KG1 (cell line): ENCODE results near the gene OR6B1.

ENCODE experiments used
- DNase-seq: peaks from one replicate; lab custom pipeline; 2025; lab: John Stamatoyannopoulos, UW

Gene OR6B1

DNA sequence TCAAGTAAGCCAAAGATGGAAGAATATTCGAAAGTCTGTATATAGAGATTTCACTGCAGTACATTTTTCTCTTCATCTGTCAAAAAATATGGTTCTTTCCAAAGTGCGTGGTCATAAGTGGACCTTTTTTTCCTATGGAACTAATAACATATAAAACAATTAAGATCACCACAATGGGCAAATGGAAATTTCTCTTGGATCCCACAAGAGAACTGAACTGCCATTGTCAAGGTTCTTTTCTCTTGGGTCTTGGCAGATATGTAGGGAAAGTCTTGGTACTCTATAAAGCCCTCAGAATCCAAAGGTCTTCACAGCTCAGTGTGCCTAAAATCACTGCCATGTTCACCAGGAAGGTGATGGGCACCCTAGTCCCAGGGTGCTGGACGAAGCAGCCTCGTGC is at the start of gene OR6B1:
TSS of gene OR6B1 (plus strand) at position 301 of the 400 bp plus-strand sequence. CDS start 3,677 bp downstream, outside the sequence.
- DNase-seq: no peak

DNA sequence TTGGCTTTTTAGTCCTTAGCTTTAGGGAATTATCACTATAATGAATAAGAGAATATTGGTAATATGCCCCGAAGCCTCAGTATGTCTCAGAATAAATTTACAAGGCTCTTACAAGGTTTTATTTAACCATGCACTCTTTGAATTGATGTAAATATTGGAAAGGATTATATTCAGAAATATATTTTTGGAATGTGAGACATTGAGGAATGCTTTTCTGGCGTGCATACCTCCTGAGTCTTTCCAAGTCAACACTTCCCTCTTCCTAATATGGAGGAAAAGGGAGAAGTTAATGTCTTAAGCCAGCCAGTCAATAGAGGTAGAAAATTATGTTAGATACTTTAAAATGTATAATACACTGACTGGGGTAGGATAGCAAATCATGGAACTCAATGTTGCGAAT is 46.7 kb upstream of the OR6B1 start:
- no peak for DNase-seq

DNA sequence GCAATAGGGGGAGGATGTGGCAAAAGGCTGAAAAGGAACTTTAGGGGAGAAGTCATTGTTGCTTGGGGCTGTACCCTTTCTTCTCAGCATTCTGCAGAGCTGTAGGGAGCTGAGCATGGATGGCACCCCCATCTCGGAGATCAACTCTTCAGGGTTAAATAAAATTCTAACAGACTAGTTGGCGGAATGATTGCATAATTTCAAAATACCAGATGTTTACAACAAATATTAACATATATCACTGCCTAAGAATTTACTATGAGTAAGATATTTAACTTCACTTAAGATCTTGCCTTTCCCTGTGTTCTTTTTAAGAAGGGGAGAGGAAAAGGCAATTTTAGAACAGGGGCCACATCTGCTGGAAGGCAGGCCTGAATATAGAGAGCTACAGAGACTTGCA is 46.0 kb upstream of the OR6B1 start:
- DNase-seq: no peak

DNA sequence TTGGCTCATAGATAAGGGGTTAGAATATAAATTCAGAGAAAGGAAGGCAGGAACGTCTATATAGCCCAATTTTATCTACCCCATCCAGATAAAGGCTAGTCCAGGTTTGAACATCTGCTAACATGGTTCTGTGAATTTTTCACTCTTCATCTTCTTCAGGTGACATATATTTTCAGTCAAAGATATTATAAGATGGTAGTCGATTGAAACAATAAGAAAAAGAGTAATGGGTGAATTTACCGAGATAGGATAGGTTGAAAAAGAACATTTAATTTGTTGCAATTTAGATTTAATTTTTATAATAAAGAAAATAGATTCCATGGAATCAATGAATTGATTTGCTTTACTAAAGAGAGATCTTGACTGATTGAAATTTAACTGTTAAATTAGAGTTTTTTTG is 45.6 kb upstream of the OR6B1 start, which contains the start of gene OR2F1:
TSS of gene OR2F1 (plus strand) at position 301 of the 400 bp plus-strand sequence. CDS start 5,127 bp downstream, outside the sequence.
- no peak for DNase-seq

DNA sequence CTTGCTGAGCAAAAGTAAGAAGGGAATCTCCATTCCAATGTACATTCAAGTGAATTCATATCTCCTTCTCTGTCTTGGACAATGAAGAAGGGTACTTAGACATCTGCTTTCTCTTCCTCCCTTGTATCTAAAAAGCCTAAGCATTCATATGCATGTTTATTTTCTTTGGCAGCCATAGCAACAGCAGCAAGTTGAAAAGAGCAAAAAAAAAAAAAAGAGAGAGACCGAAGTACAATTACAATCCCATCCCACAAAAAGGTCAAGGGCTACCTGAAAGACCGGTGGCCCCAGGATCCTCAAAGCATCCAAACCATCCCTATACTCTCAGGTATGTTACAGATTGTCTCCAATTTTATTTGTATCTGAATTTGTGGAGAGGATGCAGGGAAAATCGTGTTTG is 41.3 kb upstream of the OR6B1 start:
- DNase-seq: no peak

DNA sequence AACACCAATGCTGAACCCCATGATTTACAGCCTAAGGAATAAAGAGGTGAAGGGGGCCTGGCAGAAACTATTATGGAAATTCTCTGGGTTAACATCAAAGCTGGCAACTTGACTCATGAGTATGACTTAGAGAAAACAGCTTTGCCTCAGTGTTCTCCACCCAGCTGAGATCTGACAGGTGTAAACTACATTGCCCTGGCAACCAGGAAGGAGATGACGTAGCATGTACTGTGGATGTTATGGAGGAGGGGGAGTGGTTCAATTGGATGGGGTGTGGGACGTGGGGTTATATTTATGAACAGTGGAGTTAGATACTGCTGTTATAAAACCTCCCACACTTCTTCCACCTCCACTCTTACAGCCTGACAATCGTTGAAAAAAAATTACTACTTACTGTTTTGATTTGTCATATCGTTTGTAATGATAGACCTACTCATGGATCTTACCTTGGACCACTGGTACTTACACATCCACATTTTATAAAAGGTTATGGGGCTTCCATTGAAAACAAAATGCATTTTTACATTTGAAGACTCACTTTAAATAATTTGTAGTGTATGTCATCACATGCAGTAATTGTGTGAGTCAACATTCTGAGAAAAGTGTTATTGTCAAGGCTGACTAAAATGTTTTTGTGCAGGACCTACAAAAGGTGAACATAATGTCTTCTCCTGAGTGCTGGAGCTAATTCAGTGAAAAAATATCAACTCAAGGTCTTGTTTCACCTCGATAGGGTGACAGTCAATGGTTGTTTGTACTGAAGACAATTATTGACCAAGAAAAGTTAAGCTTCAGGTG is 39.1 kb upstream of the OR6B1 start:
- DNase-seq: no peak

DNA sequence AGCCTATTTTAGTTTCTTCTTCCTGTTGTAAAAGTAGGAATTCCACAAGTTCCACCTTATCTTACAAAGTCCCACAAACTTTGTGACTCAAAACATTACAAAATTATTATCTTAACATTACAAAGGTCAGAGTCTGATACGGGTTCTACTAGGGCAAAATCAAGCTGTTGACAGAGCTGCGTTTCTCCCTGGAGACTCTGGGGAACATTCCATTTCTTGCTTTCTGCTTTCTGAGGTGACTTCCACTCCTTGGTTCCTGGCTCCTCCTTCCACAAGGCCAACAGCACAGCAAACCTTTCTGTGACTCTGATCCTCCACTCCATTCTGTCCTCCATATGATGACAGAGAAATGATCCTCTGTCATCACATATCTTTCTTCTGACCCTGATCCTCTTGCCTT is 34.8 kb upstream of the OR6B1 start:
- no peak for DNase-seq

DNA sequence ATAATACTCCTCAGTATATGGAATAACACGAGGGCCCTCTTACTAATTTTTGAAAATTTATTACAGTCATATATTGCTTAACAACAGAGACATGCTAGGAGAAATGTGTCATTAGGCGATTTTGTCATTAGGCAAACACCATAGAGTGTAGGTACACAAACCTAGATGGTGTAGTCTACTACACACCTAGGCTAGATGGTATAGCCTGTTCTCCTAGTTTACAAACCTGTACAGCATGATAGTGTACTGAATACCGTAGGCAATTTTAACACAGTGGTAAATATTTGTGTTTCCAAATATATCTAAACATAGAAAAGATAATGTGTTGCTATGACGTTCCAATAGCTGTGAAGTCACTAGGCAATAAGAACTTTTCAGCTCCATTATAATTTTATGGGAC is 32.7 kb upstream of the OR6B1 start:
- DNase-seq: no peak

DNA sequence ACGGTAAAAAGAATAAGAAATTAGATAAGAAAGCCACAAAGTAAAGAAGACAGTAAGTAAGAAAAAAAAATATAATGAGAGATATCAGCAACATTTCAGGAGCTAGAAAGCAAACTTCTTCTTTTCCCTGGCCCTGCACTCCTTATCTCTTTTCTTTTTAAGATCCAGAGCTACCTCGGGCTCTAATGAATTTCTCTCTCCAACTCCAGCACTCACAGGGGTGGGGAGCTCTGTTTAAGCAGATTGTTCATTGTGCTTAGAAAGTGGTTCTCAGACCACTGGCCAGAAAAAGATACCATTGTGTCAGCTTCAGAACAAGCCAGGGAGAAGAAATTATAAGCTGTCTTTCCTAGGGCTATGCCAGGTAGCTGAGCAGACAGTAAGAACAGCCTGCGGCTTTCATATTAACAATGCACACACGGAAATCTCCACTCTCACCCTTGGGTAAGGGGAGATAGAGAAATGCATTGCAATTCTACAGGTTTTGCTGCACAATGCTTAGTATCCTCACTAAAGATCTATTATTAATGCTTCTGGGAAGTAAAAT is 26.2 kb upstream of the OR6B1 start:
- DNase-seq: no peak

DNA sequence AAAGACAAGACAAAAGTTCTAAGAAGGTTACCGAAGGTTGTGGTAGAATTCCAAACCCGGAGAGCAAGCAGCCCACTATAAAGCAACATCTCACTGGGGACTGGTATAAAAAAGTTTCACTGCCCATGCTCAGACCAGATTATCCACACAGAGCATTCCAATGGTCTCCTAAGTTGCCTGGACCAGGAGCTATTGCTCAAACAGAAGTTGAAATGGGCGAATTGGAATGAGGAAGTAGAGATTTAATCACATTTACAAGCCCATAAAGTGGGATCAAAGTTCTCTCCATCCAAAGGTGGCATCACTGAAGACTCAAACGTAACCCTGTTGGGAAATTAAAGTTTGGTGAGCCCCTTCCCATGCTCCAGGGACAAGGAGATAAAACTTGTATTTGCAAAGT is 25.7 kb upstream of the OR6B1 start:
- DNase-seq: no peak

DNA sequence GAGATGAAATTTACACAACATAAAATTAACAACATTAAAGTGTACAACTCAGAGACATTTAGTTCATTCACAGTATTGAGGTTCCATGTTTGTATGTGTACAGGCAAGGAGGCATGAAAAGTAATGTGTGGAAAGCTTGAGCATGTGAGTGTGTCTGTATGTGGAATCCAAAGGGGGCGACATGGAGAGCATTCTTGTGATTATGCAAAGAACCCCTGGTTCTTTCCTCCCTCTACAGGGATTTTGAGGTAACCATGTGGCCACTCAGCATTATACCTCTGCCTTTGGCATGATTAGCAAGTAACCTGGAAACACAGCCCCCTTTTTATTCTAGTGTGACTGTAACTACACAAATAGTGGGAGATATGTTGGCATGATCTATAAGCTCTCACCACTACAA is 24.5 kb upstream of the OR6B1 start:
- no peak for DNase-seq

DNA sequence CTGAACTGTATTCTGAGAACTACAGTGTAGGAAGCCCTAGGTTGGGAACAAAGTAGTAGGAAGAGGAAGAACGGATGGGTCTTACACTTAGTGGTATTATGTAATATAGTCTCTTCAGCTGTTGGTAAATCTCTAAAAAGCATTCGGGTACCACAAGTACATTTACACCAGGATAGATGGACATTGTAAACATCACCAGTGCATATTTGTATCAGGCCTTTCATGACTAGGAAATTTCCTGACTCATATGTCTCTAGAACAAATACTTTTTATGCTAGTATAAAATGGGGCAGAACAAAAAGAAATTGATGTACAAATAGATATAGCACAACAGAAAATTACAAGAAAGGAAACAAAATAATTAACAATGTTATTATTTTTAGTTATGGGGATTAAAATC is 21.5 kb upstream of the OR6B1 start:
- DNase-seq: no peak

DNA sequence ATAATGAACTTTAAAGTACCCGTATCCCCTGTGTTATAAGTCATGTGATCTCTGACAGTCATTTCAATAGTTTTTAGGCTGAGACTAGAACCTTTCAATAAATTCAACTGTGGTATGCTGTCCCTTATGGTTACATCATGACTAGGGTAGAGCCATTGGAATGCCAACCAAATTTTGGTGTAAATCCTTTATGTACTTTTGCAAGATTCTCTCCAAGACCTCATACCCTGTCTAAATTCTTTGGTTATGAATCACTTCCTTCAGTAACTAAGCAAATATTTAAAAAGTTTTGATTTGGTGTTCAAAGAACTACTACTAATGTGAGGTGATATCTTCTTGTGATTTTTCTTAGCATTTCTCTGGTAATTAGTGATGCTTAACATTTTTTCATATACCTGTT is 20.8 kb upstream of the OR6B1 start:
- DNase-seq: no peak

DNA sequence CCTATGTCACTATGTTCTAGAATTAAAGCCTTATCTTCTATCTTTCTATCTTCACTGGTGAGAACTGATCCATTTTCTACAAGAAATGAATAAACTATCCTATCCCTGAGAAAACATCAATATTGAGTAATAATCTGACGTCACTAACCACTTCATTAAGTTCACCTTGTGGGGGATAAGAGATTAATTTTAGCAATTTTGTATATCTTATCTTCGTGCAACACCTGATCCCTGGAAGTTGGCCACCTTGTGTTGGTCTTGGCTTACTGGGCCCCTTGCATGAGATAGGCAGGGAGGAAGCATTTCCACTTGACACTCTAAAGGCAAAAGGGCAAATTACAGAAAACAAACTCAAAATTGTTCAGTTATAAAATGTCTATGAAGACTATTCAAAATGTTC is 20.1 kb upstream of the OR6B1 start:
- DNase-seq: no peak

DNA sequence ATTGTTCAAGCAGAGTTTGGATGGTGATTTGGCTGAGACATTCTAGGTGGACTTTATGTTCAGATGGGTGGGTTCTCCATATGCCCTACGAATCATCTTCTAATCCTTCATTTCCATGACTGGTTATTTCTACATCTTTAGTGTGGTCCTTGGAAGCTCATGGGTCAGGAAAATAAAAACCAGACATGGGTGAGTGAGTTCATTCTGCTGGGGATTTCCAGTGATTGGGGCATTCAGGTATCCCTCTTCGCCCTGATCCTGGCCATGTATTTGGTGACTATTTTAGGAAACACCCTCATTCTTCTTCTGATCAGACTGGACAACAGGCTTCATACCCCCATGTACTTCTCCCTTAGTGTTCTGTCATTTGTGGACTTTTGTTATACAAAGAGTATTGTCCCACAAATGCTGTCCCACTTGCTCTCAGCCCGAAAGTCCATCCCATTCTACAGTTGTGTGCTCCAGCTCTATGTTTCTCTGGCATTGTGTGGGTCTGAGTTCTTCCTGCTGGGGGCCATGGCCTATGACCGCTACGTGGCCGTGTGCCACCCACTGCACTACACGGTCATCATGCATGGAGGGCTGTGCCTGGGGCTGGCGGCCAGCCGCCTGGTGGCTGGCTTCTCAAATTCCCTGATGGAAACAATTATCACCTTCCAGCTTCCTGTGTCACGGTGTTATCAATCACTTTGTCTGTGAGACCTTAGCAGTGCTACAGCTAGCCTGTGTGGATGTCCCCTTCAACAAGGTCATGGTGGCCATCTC is 19.2 kb upstream of the OR6B1 start:
- DNase-seq: no peak

DNA sequence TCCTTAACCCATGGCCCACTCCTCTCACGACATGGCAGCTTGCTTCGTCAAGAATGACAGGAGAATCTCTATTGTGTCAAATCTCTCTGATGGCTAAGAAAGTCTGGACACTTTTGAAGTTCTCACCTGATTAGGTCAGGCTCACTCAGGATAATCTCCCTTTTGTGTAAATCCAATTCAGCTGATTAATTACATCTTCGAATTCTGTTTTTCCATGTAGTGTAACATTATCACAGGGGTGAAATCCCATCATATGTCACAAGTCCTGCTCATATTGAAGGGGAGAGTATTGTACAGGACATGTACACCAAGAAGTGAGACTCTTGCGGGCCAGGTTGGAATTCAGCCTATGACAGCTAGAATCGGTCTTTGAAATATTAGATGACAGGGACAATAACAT is 16.2 kb upstream of the OR6B1 start:
- DNase-seq: no peak

DNA sequence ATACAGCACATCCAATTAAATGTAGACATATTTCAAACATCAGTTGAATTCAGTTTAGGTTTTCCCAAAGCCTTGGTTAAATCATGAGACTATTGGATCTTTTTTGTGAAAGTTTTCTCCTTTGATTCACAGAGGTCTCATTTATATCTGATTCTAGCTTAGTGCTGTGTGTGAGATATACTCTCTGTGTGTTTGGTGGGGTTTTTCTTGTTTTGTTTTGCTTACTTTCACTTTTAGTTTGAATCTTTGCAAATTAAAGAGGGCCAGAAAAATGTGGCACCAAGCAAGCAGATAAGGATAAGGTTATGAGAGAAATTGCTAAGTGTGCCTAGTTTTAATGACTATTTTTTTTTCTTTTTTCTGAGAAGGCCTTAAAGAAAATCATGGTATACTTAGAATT is 12.6 kb upstream of the OR6B1 start:
- DNase-seq: no peak

DNA sequence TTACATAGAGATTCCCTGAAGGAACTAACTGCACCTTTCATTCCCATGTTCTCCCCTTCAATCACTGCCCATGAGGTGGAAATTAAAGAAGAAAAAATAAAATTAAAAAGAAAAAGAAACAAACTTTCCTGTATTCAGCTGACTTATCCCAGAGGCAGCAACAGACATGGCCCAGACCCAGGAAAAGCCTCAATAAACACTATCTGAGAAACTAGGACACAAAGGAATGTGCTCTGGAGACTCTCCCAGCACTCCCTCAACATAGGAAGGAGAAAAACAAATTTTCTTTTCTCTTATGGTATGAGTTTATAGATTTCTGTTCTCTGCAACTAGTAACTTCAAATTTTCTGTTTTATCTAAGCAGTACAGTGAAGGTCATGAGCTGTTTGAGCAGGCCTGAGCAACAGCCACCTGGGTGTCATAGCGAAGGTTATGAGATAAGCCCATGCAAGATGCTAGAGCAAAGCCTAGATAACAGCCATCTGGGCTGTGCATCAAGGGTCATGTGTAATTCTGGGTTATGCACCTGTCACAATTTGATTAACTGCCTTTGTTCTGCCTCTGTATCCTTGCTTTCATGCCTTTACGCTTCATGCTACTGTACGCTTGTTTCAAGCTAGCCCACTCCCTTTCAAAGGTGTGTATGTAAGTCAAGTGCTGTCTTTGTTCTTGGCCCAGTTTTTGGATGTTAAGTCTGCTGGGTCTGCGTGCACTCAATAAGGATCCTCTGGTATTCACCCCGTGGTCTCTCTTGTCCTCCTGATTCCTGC is 11.0 kb upstream of the OR6B1 start:
- no peak for DNase-seq

DNA sequence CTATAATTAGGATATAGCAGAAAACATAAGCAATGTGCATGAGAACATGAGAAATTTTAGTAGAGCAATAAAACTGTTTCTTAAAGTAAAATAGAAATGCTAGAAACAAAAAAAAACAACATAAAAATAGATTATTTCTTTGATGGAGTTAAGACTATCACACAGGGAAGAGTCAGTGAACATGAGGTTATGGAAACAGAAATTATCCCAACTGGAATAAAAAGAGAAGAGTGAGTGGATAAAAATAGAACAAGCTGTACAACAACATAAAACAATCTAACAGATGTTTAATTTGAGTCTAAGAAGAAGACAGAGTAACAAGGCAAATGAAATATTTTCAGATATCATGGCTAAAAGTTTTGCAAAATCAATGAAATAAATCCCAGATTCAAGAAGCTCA is 7.5 kb upstream of the OR6B1 start:
- no peak for DNase-seq

DNA sequence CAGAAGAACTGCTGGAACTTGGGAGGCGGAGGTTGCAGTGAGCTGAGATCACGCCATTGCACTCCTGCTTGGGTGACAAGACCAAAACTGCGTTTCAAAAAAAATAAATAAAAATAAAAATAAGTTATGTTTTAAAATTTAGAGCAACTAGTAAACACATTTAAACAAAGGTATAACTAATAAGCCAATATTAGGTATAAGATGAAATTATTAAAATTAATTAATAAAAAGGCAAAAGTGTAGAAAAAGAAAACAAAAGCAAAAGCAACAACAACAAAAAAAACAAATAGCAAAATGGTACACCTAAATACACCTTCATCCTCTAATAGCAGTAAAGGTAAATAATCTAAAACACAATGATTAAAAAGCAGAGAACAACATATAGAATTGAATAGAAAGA is 6.2 kb upstream of the OR6B1 start:
- no peak for DNase-seq

DNA sequence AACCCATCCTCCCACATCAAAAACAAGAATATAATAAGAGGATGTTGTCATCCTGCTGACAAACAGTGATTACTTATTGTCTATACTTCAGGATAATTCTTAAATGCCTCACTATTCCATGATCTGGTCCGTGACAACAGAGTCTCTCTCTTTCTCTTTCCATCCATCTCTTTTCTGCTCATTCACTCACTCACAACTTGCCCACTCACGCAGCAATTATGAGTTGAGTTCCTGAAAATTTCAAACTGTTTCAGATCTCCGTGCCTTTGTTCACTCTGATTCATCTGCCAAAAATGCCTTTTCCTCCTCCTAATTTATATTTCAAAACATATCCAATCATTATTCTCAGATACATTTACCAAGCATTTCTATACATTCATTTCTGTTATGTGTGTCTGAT is 1.4 kb downstream of the OR6B1 start:
- no peak for DNase-seq

DNA sequence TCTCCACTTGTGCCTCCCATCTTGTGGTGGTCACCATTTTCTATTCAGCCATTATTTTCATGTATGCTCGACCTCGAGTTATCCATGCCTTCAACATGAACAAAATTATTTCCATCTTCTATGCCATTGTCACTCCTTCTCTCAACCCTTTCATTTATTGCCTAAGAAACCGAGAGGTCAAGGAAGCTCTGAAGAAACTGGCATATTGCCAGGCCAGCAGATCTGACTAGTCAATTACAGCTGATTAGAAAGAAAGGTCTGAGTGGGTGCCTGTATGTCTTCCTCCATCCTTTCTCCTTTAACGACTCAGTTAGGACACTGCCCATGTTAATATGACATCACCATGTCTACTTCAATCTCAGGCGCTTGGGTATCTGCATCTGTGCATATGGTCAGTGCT is 4.6 kb downstream of the OR6B1 start:
- DNase-seq: no peak
